Ramos (cell line): ENCODE data around the gene UPK3BL1.
"Not testable (repeated sequence)": the region's sequence is repeated elsewhere in the genome, so short reads cannot be mapped to it uniquely, and the experiment has no call there.

Source experiments
- in situ Hi-C: fragments of 300-500 bp; cut with MboI; formaldehyde crosslinking; loops from one replicate; pipeline ENCODE4 v1.14.3; 2022; ENCODE audit warnings: low sequenced_read_pairs; ENCODE audit not compliant: unreplicated experiment

The UPK3BL1 gene

GRCh38 chr7:102589857-102590256, 52.7 kb downstream of the UPK3BL1 start:
- in situ Hi-C loops: not testable (repeated sequence)
